Amniotic stem cell (primary cell): Measurements from ENCODE around the gene MEIOC.
"Not testable (repeated sequence)": the region's sequence is repeated elsewhere in the genome, so short reads cannot be mapped to it uniquely, and the experiment has no call there.

ENCODE experiments used
- DNase-seq: peaks from one replicate; lab custom pipeline; 2025; lab: John Stamatoyannopoulos, UW

Gene MEIOC

GRCh38 chr17:44655983-44656710, at the start of gene MEIOC:
Gene MEIOC (plus strand): TSS chr17:44656468. CDS start chr17:44656614, 146 bp downstream.
- DNase-seq: no peak

GRCh38 chr17:44606658-44607057, 49.6 kb upstream of the MEIOC start:
- no peak for DNase-seq

GRCh38 chr17:44607836-44608690, 48.2 kb upstream of the MEIOC start:
- DNase-seq: peak; percentile 26

GRCh38 chr17:44608727-44609435, 47.4 kb upstream of the MEIOC start:
- no peak for DNase-seq

- DNase-seq: no peak
Measured at GRCh38 chr17:44610331-44610730, 45.9 kb upstream of the MEIOC start.

GRCh38 chr17:44610871-44611270, 45.4 kb upstream of the MEIOC start:
- DNase-seq: no peak

DNA sequence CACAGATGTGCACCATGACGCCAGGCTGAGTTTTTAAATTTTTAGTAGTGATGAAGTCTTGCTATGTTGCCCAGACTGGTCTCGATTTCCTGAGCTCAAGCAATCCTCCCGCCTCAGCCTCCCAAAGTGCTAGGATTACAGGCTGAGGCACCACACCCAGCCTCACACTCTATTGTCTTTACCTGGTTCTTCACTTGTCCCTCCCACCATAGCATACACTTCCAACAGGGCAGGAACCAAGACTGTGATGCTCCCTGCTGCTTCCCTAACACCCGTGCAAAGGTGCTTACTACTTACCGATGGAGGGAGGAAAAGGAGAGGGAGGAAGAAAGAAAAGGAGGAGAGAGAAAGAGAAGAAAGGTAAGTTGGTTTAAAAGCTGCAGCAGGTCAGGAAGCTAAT, 41.4 kb upstream of the MEIOC start:
- no peak for DNase-seq

GRCh38 chr17:44618652-44619051, 37.6 kb upstream of the MEIOC start:
- not testable (repeated sequence) for DNase-seq

- DNase-seq: no peak
Measured at GRCh38 chr17:44623070-44623725, 33.1 kb upstream of the MEIOC start.

DNA sequence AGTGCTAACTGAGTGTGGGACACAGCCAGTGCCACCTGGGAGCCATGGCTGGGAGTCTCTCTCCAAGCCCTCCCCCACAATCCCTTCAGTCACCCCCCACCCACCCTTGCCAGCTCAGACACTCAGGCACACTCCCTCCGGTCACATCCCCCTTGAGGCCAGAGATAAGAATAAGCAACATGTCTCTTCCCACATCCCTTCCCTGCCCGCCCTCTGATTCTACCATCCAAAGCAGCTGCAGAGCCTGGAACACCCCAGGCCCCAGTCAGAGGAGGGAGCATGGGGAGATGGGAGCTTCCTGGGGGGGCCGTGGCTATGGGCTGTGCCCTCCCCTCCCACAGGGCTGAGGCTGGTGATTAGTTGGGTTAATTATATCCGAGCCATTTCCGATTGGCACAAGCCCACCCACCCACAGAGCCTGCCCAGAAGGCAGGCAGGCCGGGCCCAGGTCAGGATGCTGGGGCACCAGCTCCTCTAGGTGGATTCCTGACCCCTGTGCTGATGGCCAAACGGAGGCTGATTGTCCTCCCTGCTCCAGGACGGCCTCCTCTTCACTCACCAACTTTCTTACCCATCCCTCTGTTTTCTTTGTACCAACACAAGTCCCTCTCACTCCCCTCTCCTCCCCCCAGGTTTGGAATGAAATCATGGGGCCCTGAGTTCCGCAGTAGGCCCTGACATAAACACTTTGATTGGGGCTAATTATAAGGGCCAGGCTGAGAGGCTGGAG, 28.6 kb upstream of the MEIOC start:
- no peak for DNase-seq

DNA sequence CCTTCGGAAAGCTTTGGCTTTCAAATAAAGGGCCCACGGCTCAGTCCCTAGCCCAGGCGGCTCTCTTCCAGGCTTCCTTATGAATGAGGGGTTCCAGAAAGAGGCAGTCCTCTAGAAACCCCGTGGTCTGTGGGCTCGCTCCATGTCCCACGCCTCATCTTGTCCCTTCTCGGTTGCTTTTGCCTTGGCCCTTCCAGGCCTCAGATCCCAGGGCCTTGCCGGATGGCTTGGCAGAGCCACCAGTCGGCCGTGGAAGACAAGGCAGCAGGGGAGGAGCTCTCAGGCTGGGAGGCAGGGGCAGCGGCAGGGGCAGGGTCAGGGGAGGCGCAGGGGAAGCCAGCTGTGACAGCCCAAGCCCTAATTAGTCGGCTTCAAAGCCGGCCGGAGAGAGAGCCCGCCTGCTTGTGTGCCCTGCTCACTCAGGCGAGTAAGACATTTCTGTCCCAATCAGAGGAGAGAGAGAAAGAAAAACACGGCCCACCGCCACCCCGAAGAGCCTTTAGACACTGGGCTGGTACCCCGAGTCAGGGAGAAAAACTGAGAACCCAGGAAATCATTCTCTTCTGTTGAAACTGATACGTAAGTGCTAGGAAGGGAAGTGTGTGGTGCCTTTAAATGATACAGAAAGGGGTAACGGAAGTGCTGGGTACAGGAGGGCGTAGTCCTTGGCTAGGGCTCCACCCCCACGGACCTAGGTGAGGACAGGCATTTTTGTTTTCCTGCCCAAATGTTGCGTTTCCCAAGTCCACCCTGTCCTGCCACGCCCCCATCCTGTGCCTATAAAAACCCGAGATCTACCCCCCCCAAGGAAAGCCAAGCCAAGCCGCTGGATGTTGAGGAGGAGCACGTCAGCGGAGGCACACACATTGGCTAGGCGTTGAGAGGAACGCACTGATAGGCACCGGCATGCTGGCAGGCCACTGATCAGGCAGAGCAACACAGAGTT, 27.8 kb upstream of the MEIOC start:
- DNase-seq: no peak

- no peak for DNase-seq
Measured at GRCh38 chr17:44629314-44629713, 27.0 kb upstream of the MEIOC start.

DNA sequence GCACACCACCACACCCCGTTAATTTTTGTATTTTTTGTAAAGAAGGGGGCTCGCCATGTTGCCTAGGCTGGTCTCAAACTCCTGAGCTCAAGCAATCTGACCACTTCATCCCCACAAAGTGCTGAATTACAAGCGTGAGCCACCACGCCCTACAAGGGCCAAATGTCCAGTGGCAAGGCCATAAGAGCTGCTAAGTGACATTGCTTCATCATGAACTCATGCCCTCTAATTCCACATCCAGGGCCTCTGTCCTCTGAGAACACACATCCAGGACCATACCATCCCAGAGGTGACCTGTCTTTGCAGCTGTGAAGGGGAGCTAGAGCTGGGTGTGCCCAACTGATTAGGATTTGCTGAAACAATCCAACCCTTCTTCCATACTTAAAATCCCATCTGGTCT, 25.6 kb upstream of the MEIOC start:
- no peak for DNase-seq

DNA sequence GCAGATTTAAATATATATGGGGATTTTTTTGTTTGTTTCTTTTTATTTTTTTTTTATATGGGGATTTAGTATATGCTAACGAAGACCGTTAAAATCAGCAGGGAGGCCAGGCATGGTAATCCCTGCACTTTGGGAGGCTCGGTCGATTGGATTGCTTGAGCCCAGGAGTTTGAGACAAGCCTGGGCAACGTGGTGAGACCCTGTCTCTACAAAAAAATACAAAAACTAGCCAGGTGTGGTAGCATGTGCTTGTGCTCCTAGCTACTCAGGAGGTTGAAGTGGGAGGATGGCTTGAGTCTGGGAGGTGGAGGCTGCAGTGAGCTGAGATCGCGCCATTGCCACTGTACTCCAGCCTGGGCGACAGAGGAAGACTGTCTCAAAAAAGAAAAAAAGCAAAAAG, 22.3 kb upstream of the MEIOC start:
- DNase-seq: no peak

GRCh38 chr17:44634401-44634800, 21.9 kb upstream of the MEIOC start:
- DNase-seq: not testable (repeated sequence)

DNA sequence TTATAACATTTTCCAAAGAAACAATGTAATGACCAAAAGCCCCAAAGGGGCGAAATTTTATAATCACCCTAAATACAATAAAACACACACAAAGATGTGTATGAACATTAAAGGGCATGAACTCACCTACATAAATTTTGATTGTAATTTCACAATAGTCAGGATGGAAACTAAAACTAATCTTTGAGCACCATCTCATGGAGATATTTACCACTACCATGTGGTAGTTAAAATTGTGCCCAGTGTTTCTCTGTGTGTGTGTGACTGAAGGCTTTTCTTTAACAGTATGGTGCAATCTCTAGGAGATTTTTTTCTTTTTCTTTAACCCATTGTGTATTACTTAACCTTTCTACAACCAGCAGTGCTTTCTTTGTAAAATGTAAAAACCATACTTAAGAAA, 19.7 kb upstream of the MEIOC start:
- peak; percentile 20 for DNase-seq

- no peak for DNase-seq
Measured at GRCh38 chr17:44637066-44637465, 19.2 kb upstream of the MEIOC start.

GRCh38 chr17:44642834-44643233, 13.4 kb upstream of the MEIOC start:
- DNase-seq: no peak

DNA sequence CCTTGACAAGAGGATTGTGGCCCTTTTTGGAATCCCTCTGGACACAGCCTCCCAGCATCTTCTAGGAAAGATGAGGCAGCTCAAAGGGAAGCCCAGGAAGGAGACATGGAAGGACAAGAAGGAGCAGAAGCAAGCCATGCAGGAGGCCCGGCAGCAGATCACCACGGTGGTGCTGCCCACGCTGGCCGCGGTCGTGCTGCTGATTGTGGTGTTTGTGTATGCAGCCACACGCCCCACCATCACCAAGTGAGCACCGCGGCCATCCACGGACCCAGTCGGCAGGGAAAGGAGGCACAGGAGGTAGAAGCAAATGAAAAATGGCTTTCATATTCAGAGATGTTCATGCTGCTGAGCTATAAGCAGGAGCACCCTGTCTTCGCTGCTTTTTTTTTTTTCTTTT, 10.9 kb upstream of the MEIOC start:
- no peak for DNase-seq

GRCh38 chr17:44646280-44646679, 10.0 kb upstream of the MEIOC start:
- DNase-seq: no peak
